ENCODE data around the gene NR2E1. TPM values are rescaled to one million over a fixed set of nuclear protein-coding genes. Genes with fewer than 3 reads are reported as not detected.

Gene NR2E1
- polyA plus RNA-seq, 5 donors, result 0.07 to 0.09 TPM; not detected in 3

GRCh38 chr6:108145639-108146038 lies 20.2 kb upstream of the NR2E1 start:
- DNase-seq, result no peak

- no peak for DNase-seq
These were observed 13.4 kb upstream of the NR2E1 start for GRCh38 chr6:108152446-108152845.

- DNase-seq, result no peak
These were observed 9.5 kb upstream of the NR2E1 start for GRCh38 chr6:108156180-108156937.

- no peak for DNase-seq
These were observed 8.9 kb upstream of the NR2E1 start for GRCh38 chr6:108156938-108157233.

- no peak for DNase-seq
These were observed 8.4 kb upstream of the NR2E1 start for GRCh38 chr6:108157234-108157980.

- no peak for DNase-seq
These were observed 7.8 kb upstream of the NR2E1 start for GRCh38 chr6:108157981-108158525.

- no peak for DNase-seq
These were observed 5.8 kb upstream of the NR2E1 start for GRCh38 chr6:108159981-108160380.

- DNase-seq, result no peak
These were observed 4.0 kb upstream of the NR2E1 start for GRCh38 chr6:108161724-108162282.

GRCh38 chr6:108163267-108163643 lies 2.6 kb upstream of the NR2E1 start:
- DNase-seq, result no peak

GRCh38 chr6:108163644-108164542 lies 1.9 kb upstream of the NR2E1 start:
- DNase-seq, result no peak

GRCh38 chr6:108164543-108164814 lies 1.3 kb upstream of the NR2E1 start:
- DNase-seq, result no peak

GRCh38 chr6:108164815-108165706 lies 761 bp upstream of the NR2E1 start:
- no peak for DNase-seq

GRCh38 chr6:108166664-108167448 lies 1.0 kb downstream of the NR2E1 start:
- DNase-seq, result no peak

GRCh38 chr6:108167449-108168089 lies 1.7 kb downstream of the NR2E1 start:
- no peak for DNase-seq

GRCh38 chr6:108168090-108168463 lies 2.3 kb downstream of the NR2E1 start:
- DNase-seq, result no peak

GRCh38 chr6:108168501-108169463 lies 3.0 kb downstream of the NR2E1 start:
- no peak for DNase-seq

GRCh38 chr6:108169464-108170331 lies 3.9 kb downstream of the NR2E1 start:
- DNase-seq, result no peak
